GM18505 (cell line): Measurements from ENCODE around the gene PLCH2.
A peak's percentile ranks its signal among the peaks of the same experiment; 100 is the strongest.

Experiments
- ATAC-seq: cut with Tn5 transposase; IDR thresholded peaks from one replicate; pipeline ENCODE4 v1.9.1; 2021; ENCODE audit not compliant: unreplicated experiment
- POLR2A ChIP-seq: IDR thresholded peaks from 4 replicates; pipeline ENCODE4 v1.6.1; 2011; ENCODE audit warnings: borderline replicate concordance; ENCODE audit not compliant: insufficient read depth, insufficient read length; ENCODE audit errors: extremely low read depth

PLCH2 gene

DNA sequence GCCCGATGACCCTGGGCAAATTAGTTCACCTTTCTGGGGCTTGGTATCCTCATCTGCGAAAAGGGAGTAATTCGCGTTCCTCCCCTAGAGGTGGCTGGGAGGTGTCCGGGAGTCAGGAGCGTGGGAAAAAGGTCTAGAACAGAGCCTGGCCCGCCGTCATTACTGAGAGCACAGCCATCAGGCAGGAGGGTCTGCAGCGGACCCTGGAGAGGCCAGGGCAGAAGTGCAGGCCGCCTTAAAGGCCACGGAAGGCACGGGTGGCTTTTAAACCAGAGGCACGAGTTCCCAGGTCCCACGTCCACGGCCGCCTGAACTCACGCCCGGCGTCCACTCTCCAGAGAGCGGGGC, 49.5 kb downstream of the PLCH2 start:
- TF ChIP-seq POLR2A, result no peak
- no peak for ATAC-seq

DNA sequence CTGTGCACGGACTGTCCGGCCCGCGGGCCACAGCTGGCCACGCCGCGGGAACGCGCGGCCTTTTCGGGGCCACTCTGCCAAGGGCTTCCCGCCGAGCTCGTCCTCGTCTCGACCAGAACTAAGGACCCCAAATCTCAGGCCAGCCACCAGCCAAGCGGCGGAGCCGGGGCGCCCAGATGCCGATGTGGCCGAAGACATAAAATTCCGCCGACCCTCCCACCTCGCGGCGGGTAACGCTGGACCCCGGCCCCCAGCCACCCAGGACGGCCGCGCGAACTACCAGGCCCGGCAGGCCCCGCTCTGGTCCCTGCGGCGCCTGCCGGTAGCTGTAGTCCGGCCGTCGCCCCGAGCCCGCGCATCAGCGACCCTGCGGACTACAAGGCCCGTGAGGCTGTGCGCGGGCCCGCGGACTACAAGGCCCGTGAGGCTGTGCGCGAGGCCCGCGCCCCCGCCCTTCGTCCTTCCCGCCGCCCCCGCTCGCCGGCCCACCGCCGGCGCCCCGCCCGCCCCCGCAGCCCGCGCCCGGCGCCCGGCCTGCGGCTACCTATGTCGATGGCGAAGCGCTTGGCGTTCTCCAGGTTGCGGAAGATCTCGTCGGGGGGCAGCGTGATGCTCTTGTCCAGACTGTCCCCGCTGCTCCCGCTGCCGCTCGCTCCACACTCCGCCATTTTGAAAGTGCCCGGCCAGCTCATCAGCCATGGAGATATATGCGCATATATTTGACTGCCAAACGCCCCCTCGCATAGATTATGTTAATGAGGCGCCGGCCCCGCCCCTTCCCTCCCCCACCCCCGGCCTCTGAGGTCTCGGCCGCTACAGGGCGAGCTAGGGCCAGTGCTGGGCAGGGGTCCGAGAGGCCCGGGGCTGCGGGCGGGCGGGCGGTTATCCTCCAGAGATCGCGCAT, 50.1 kb downstream of the PLCH2 start, which contains the start of gene PANK4:
TSS of gene PANK4 (minus strand) at position 677 of the 904 bp plus-strand sequence. CDS start at position 668, 9 bp downstream.
- peak; percentile 84 for ATAC-seq
- peak; percentile 81 for TF ChIP-seq POLR2A

DNA sequence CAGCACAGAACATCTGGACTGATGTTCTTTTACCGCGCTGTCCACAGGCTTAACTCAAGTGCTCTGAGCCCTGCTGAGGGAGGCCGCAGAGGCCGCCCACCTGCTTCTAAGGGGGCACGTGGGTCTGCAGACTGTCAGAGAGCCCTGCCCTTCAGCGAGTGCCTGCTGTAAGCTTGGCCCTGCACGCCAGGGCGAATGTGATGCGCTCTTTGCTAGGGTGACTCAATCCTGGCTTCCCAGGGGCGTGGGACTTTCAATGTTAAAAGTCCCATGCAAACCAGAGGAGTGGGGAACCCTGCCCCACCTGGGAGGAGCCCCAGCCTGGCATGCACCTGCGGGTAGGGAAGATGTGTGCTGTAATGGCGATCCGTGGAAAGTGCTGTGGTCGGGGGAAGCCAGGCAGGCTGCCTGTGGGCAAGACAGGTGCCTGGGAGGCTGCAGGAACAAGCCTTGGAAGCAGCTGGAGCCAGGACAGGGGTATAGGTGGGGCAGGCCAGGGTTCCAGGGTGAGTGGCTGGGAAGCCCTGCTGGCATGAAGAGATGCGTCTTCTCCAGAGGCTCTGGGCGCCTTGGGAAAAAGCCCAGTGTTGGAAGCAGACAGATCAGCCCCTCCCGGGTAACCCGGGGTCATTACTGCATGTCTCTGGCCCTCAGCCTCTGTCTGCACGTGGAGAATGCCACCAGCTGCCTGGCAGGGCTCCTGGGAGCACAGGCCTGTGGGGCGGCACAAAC, 50.9 kb downstream of the PLCH2 start:
- no peak for TF ChIP-seq POLR2A
- ATAC-seq, result peak; percentile 34

DNA sequence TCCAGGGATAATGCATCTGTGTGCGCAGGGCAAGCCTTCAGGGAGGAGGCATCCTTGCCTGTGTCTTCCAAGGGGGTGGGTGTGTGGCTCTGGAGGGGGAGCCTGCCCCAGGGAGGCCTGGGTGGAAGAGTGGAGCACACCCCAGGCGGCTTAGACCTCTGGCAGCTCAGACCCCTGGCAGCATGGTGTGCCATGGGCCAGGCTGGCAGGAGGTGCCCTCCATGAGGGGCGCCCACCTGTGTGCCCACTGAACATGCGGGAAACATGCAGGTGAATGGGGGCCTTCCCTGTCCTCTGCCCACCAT, 51.4 kb downstream of the PLCH2 start:
- ATAC-seq, result no peak
- TF ChIP-seq POLR2A, result no peak

DNA sequence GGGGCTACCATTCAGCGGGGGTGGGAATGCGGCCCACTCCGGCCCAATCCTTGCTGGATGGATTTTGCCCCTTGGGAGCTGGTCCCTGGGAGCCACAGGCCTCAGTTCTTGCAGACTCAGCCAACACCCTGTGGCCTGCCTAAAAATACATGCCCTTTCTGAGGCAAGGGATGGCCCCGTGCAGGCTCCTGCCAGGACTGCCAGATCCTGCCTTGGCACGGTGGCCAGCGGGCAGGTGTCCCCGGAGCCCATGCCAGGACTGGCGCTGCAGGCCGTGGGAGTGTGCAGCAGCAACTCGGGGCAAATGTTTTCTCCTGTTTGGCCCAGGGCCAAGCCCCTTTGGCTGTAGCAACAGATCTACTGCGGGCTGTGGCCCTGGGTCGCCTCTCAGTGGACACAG, 51.9 kb downstream of the PLCH2 start:
- no peak for TF ChIP-seq POLR2A
- ATAC-seq, result no peak

DNA sequence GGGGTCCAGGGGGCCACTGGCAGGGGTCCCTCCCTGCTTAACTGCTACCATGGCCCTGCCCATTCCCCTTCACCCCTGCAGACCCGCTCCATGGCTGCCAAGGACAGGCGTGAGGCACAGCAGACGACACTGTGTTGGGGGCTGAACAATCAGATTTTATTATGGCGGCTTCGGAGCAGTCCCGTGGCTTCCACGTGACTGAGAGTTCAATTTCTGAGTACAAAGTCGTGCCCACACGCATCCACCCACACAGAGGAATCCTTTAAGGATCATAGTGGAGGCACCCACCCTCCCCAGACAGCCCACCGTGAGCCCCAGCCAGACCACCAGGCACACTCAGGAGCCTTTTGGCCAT, 52.5 kb downstream of the PLCH2 start:
- TF ChIP-seq POLR2A, result no peak
- no peak for ATAC-seq

DNA sequence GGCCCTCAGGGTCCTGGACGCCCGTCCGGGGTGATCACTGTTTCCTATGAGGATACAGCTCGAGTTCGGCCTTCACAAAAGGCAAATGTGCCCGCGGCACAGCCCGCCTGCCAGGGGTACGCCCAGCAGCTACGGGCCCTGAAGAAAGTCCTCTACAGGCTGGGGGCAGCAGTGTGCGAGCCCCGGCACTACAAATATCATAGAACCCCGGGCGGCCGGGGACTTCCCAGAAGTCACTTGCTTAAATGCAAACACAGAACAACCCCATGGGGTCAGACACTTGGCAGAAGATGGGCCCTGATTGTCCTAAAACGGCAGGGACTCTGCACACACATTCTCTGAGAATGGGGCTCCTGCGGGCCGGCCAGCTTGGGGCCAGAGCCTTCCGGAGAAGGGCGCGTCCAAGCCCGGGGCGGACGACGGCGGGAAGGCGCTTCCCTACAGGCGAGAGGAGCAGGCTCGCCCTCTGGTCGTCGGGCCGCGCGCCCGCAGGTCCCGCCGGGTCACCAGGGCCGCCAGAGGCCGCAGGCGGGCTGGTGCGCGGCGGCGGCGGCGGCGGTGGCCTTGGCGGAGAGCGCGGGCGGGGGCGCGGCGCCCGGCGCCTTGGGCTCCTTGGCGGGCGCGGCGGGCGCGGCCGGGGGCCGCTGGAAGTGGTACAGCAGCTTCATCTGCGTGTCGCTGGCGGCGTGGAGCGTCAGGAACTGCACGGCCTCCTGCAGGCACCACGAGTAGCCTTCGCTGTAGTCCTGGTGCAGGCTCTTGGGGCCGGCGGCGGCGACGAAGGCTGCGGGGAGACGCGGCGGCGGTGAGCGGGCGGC, 53.1 kb downstream of the PLCH2 start:
- no peak for ATAC-seq
- no peak for TF ChIP-seq POLR2A

DNA sequence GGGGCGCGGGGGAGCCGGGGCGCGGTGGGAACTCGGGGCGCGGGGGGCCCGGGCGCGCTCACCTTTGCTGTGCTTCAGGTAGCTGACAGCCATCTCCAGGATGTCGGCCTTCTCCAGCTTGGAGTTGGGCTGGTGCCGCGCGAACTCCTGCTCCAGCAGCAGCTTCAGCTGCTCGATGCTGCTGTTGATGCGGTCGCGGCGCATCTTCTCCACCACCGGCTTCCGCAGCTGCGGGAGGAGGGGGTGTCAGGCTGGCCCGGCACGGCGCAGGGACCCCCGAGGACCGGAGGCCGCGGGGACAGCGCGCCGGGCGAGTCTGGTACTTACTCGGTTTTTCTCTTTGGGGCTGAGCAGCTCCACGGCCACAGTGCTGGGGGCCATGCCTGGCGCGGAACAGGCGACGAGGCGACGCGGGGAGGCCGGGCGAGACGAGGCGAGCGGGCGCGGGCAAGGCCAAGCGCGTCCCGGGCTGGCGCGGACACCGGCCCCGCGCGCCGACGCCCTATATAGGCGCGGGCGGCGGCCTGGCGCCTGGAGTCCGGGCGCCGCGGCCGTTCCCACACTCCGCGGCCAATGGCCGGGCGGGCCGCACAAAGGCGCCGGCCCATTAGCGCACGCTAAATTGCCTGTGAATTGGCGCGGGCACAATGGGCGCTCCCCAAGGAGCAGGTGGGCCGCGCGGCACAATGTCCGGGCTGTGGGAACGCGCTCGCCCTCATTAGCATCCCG, 53.9 kb downstream of the PLCH2 start, which contains the start of gene HES5:
TSS of gene HES5 (minus strand) at position 480 of the 729 bp plus-strand sequence. CDS start at position 381, 99 bp downstream.
- no peak for TF ChIP-seq POLR2A
- ATAC-seq, result no peak

DNA sequence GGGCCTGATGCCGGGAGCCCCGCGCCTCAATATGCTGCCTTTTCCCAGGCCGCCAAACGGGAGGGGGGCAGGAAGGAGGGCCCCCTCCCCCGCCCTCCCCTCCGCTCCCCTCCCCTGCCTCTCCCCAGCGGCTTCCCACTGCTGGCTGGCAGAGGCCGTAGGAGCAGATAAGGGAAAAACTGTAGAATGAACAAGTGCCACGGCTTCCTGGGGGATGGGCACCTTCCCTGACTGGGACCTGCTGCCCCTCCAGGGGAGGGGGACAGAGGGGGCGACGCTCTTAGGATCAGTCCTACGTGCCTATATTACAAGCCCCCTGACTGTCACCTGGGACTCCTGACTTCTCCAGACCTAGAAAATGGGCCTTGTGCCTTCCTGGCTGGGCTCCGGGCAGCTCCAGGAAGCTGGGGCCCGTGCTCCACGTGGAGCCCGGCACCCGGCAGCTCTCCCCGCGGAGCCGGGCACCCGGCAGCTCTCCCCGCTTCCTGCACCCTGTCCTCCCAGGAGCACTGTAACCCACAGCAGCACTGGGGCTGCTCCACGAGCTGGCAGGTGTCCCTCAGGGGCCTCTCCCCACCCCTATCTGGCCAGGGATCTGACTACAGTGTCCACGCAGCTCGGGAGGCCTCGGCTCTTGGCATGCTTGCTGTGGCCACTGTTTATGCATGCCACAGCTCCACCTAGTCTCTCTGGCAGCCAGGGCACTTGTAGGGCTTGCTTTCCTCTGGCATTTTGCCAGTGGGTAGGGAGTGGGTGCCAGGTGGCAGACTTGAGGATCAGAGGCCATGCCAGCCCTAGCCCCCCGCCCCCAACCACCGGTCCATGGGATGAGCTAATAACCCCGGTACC, 54.6 kb downstream of the PLCH2 start:
- ATAC-seq, result no peak
- TF ChIP-seq POLR2A, result no peak

DNA sequence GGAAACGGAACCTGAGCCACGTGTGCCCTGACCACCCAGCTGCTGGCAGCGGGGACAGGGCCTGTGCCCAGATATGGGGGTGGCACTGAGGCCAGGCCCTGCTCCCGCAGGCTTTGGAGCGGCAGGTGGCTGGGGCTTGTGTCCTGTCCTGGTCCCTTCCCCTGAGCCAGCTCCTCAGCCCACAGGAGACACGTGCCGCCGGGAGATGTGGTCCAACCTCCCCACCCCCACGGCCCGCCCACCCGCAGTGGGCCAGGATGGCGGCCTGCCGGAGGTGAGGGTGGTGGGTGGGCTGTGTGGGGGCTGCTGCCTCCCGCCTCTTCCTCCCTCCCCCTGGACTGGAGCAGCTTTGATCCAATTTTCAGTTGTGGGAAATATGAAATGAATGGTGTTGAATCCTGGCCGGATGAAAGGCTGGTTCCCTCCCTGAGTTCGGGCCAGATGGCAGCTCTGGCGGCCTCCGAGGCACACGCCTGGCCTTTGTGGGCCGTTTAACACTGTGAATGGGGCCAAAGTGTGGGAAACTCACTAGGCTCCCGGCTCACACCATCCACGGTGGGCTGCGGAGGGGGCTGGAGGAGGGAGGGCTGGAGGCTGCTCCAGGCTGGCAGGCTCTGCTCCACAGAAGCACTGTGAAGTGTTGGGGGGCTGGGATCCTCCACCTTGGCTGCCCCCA, 56.5 kb downstream of the PLCH2 start:
- no peak for ATAC-seq
- TF ChIP-seq POLR2A, result no peak

DNA sequence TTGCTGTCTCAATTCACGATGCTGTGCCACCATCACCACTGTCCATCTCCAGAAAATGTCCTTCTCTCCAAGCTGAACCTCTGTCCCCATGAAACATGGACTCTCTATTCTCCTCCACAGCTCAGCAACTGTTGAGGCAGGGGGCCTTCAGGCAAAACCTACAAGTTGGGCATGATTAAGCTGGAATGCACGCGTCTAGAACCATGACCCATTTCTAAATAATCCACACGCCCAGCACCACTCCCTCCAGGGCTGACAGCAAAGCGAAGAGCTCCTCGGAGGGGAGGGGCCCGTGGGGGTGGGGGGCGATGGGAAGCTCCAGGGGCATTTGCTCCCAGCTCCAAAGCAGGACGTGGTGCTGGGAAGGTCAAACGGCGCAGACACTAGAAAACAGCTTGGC, 57.3 kb downstream of the PLCH2 start:
- no peak for TF ChIP-seq POLR2A
- ATAC-seq, result no peak
